ENCODE data around the gene CRY1. TPM values are rescaled to one million over a fixed set of nuclear protein-coding genes. Genes with fewer than 3 reads are reported as not detected.

The CRY1 gene
- total RNA-seq, 1 donor from 2014 or later, result 10.1 TPM

- no peaks in the 10 kb centered on the region for H3K36me3 Mint-ChIP-seq (ENCODE audit: unreplicated experiment)
Measured at GRCh38 chr12:106954462-106955376, 138.6 kb downstream of the CRY1 start.

GRCh38 chr12:106953352-106954250, 139.7 kb downstream of the CRY1 start:
- H3K27me3 Mint-ChIP-seq (ENCODE audit: unreplicated experiment), result peaks cover 4% of the 10 kb centered on the region
- H3K9me3 Mint-ChIP-seq (ENCODE audit: unreplicated experiment), result peaks cover 8% of the 10 kb centered on the region
- H3K36me3 Mint-ChIP-seq (ENCODE audit: unreplicated experiment), result no peaks in the 10 kb centered on the region
- TF ChIP-seq CTCF (IDR thresholded peaks at IDR 0.05; ENCODE audit: partially characterized antibody, unreplicated experiment), result no peak
- no peak overlapping the region for H3K27ac Mint-ChIP-seq (ENCODE audit: unreplicated experiment)
- H3K4me3 Mint-ChIP-seq (ENCODE audit: unreplicated experiment), result no peak overlapping the region
- H3K4me1 Mint-ChIP-seq (ENCODE audit: low read depth, unreplicated experiment), result peaks cover 2% of the 10 kb centered on the region
- no peak for DNase-seq

More at GRCh38 chr12:106954462-106955376, 138.6 kb downstream of the CRY1 start:
- DNase-seq, result peak; percentile 60
- TF ChIP-seq CTCF (IDR thresholded peaks at IDR 0.05; ENCODE audit: partially characterized antibody, unreplicated experiment), result no peak
- Mint-ChIP-seq H3K27me3 (ENCODE audit: unreplicated experiment) (peaks cover 4% of the 10 kb centered on the region), H3K4me1 (ENCODE audit: low read depth, unreplicated experiment) (peaks cover 2% of the 10 kb centered on the region), H3K4me3 (ENCODE audit: unreplicated experiment) (peak overlapping the region; percentile 89), H3K27ac (ENCODE audit: unreplicated experiment) (peak overlapping the region; percentile 48), H3K9me3 (ENCODE audit: unreplicated experiment) (peaks cover 8% of the 10 kb centered on the region)

- Mint-ChIP-seq H3K36me3 (ENCODE audit: unreplicated experiment) (peaks cover 6% of the 10 kb centered on the region), H3K4me3 (ENCODE audit: unreplicated experiment) (no peak overlapping the region), H3K9me3 (ENCODE audit: unreplicated experiment) (peaks cover 3% of the 10 kb centered on the region), H3K27ac (ENCODE audit: unreplicated experiment) (no peak overlapping the region), H3K27me3 (ENCODE audit: unreplicated experiment) (no peaks in the 10 kb centered on the region), H3K4me1 (ENCODE audit: low read depth, unreplicated experiment) (no peaks in the 10 kb centered on the region)
- DNase-seq, result no peak
- no peak for TF ChIP-seq CTCF (IDR thresholded peaks at IDR 0.05; ENCODE audit: partially characterized antibody, unreplicated experiment)
Measured at GRCh38 chr12:106950591-106950990, 142.8 kb downstream of the CRY1 start.

GRCh38 chr12:106947461-106947860, 145.9 kb downstream of the CRY1 start:
- no peak for TF ChIP-seq CTCF (IDR thresholded peaks at IDR 0.05; ENCODE audit: partially characterized antibody, unreplicated experiment)
- Mint-ChIP-seq H3K9me3 (ENCODE audit: unreplicated experiment) (peaks cover 3% of the 10 kb centered on the region), H3K4me3 (ENCODE audit: unreplicated experiment) (no peak overlapping the region), H3K27ac (ENCODE audit: unreplicated experiment) (no peak overlapping the region), H3K27me3 (ENCODE audit: unreplicated experiment) (no peaks in the 10 kb centered on the region), H3K4me1 (ENCODE audit: low read depth, unreplicated experiment) (no peaks in the 10 kb centered on the region), H3K36me3 (ENCODE audit: unreplicated experiment) (peaks cover 9% of the 10 kb centered on the region)
- DNase-seq, result no peak
